ENCODE data around the gene EPHA1. TPM values are rescaled to one million over a fixed set of nuclear protein-coding genes. Genes with fewer than 3 reads are reported as not detected.

The EPHA1 gene
- total and polyA plus RNA-seq, 2 of the 4 experiments (the other 2 are of a cell fraction): 0.10 TPM; not detected in 1

DNA sequence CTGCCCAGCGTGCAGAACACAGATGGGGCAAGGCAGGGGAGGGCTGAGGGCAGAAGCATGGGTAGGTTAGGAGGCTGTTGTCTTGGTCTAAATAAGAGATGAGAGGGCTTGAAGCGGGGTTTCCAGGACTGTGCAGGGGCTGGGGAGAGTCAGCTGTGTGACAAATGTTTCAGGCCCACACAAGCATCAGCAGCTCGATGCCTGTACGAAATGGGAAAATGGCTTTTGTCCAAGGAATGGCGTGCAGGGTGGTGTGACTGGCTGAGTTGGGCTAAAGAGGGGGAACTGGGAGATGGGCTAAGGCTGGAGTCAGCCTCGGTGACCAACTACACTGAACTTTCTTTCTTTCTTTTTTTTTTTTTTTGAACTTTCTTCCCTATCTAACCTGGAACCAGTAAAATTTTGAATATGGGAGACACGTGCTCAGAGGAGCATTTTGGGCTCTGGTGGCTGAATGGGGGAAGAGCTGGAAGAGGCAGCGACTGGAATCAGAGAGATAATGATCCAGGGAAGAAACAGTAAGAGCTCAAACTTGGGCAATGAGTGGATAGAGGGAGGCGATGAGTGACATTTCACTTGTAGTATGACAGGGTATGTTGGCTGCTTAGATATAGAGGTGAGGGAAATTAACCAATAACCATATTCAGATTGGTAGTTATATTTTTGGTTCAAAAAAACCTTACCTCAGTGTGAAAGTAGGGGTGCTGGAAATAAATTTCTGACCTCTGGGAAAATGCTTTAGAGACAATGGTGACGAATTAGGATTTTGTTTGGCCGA, 10.2 kb upstream of the EPHA1 start:
- WGBS, 2 experiments (ENCODE audit: extremely low coverage in 2 of 2, insufficient read length in 1 of 2): 80% methylated on average over 1 of the region's 11 CpGs; no CpG with 5 or more reads in 1 of the 2 experiments
- no peak for TF ChIP-seq FOS (IDR thresholded peaks at IDR 0.05; ENCODE audit: low read depth, low read length)
- TF ChIP-seq MAFK (IDR thresholded peaks at IDR 0.05; ENCODE audit: low read depth, low read length): no peak
- TF ChIP-seq RCOR1 (IDR thresholded peaks at IDR 0.05; ENCODE audit: insufficient replicate concordance, low read length): no peak
- no peak for TF ChIP-seq MAZ (IDR thresholded peaks at IDR 0.05; ENCODE audit: borderline replicate concordance, low read depth, low read length)
- TF ChIP-seq, protein P1, sequence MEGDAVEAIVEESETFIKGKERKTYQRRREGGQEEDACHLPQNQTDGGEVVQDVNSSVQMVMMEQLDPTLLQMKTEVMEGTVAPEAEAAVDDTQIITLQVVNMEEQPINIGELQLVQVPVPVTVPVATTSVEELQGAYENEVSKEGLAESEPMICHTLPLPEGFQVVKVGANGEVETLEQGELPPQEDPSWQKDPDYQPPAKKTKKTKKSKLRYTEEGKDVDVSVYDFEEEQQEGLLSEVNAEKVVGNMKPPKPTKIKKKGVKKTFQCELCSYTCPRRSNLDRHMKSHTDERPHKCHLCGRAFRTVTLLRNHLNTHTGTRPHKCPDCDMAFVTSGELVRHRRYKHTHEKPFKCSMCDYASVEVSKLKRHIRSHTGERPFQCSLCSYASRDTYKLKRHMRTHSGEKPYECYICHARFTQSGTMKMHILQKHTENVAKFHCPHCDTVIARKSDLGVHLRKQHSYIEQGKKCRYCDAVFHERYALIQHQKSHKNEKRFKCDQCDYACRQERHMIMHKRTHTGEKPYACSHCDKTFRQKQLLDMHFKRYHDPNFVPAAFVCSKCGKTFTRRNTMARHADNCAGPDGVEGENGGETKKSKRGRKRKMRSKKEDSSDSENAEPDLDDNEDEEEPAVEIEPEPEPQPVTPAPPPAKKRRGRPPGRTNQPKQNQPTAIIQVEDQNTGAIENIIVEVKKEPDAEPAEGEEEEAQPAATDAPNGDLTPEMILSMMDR (conservative IDR thresholded peaks at IDR 0.05; ENCODE audit: low read depth, low read length): no peak
- no peak for TF ChIP-seq RFX5 (IDR thresholded peaks at IDR 0.05; ENCODE audit: low read depth, low read length)
- no peak for TF ChIP-seq POLR2A (IDR thresholded peaks at IDR 0.05; ENCODE audit: low read depth, low read length)

More for the DNA sequence above, 10.2 kb upstream of the EPHA1 start:
- intact Hi-C loops (cut with micrococcal nuclease): loop anchor here (5.0 kb wide), 1 partner anchor 412 kb away; no protein-coding TSS in a partner anchor
- H4K91ac ChIP-seq (ENCODE audit: insufficient read depth, low read depth, low read length): no peak overlapping the region
- no peaks in the 10 kb centered on the region for H4K20me1 ChIP-seq (ENCODE audit: insufficient read depth, low read length)
- no peak overlapping the region for H3K27ac ChIP-seq (ENCODE audit: insufficient read depth, low read length)
- POLR2A ChIA-PET (ENCODE audit: unreplicated experiment): no interaction called here
- no peak overlapping the region for H2AK5ac ChIP-seq (ENCODE audit: low read depth, low read length)
- no peak overlapping the region for H2BK120ac ChIP-seq (ENCODE audit: low read depth, low read length)
- no peak overlapping the region for H2BK20ac ChIP-seq (ENCODE audit: low read depth, low read length)
- no peak overlapping the region for H3K14ac ChIP-seq (replicated peaks; ENCODE audit: low read depth, low read length)
- H3K9me1 ChIP-seq (ENCODE audit: insufficient read depth, low read length): no peaks in the 10 kb centered on the region; the same call in 1 of the 2 replicates
- H3K23ac ChIP-seq (ENCODE audit: low read depth, low read length): no peak overlapping the region
- H3K36me3 ChIP-seq (ENCODE audit: control insufficient read depth, insufficient read depth, low read length): no peaks in the 10 kb centered on the region
- no peak for ATAC-seq (ENCODE audit: low read depth)
- no peak overlapping the region for H3K4me3 ChIP-seq (ENCODE audit: insufficient read depth, low read depth, low read length)
- H3K18ac ChIP-seq (ENCODE audit: low read depth, low read length): no peak overlapping the region
- H2BK15ac ChIP-seq (ENCODE audit: low read depth, low read length): no peak overlapping the region
- in situ Hi-C loops (cut with MboI; ENCODE audit: low sequenced_read_pairs): no loop called here
- DNase-seq: no peak
- H3K4me1 ChIP-seq (ENCODE audit: control insufficient read depth, insufficient read depth, low read length): peaks cover 4% of the 10 kb centered on the region
- H3K27me3 ChIP-seq (ENCODE audit: control insufficient read depth, insufficient read depth, low read length): no peaks in the 10 kb centered on the region
- no peak overlapping the region for H3K4ac ChIP-seq (ENCODE audit: low read depth, low read length)
- no peaks in the 10 kb centered on the region for H3K9me3 ChIP-seq (ENCODE audit: control insufficient read depth, insufficient read depth, low read length)
- H2AFZ ChIP-seq (replicated peaks; ENCODE audit: low read length, poor library complexity): peak overlapping the region; percentile 2
- H3K4me2 ChIP-seq (ENCODE audit: low read depth, low read length): no peak overlapping the region
- H3K79me1 ChIP-seq (ENCODE audit: low read depth in 1 of 2, low read length in 2 of 2): no peaks in the 10 kb centered on the region
- CTCF ChIA-PET: interaction anchor here (0.6 to 1.0 kb wide), 3 partner anchors 15 to 942 kb away, joined by 3 to 10 read pairs (median 4); no protein-coding TSS in a partner anchor
- H4K5ac ChIP-seq (ENCODE audit: low read depth, low read length): no peak overlapping the region
- H4K8ac ChIP-seq (ENCODE audit: low read depth in 2 of 2, low read length in 2 of 2): no peak overlapping the region
- H3K56ac ChIP-seq (ENCODE audit: extremely low read depth, insufficient read depth, low read length): no peak overlapping the region
- BruUV-seq (replicated peaks): no TSS peak
- H2AK9ac ChIP-seq (replicated peaks; ENCODE audit: low read depth, low read length, poor library complexity): no peak overlapping the region
- no peak overlapping the region for H2BK5ac ChIP-seq (ENCODE audit: low read depth, low read length, poor library complexity, severe bottlenecking)
- no peak overlapping the region for H3K9ac ChIP-seq (ENCODE audit: low read depth, low read length)
- dilution Hi-C loops (cut with HindIII; ENCODE audit: low sequenced_read_pairs, unreplicated experiment): no loop called here

Data from IMR-90 (cell line).